Epithelial cell of prostate (primary cell): ENCODE measurements around the gene SCN2B.

ENCODE experiments used
- DNase-seq: peaks from one replicate; pipeline ENCODE4 v3.0.0-alpha.2; 2011; ENCODE audit warnings: low read depth, low spot score
- H3K27ac ChIP-seq: fragments of 450-650 bp; 2 replicates; pipeline ENCODE4 v1.5.1; 2017; ENCODE audit warnings: mild to moderate bottlenecking

SCN2B gene

DNA sequence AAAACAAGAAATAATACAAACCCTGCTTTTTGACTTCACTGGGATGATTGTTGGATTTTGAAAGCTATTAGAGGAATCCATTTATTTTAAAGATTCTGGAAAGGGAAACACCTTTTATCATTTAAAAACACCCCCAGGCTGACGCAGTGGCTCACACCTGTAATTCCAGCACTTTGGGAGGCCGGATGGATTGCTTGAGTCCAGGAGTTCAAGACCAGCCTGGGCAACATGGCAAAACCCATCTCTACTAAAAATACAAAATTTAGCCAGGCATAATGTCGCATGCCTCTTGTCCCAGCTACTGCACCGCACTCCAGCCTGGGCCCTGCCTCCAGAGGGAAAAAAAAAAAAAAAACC lies 317 bp upstream of the SCN2B start:
- no peak for DNase-seq
- peak overlapping the region; percentile 83 for H3K27ac ChIP-seq

DNA sequence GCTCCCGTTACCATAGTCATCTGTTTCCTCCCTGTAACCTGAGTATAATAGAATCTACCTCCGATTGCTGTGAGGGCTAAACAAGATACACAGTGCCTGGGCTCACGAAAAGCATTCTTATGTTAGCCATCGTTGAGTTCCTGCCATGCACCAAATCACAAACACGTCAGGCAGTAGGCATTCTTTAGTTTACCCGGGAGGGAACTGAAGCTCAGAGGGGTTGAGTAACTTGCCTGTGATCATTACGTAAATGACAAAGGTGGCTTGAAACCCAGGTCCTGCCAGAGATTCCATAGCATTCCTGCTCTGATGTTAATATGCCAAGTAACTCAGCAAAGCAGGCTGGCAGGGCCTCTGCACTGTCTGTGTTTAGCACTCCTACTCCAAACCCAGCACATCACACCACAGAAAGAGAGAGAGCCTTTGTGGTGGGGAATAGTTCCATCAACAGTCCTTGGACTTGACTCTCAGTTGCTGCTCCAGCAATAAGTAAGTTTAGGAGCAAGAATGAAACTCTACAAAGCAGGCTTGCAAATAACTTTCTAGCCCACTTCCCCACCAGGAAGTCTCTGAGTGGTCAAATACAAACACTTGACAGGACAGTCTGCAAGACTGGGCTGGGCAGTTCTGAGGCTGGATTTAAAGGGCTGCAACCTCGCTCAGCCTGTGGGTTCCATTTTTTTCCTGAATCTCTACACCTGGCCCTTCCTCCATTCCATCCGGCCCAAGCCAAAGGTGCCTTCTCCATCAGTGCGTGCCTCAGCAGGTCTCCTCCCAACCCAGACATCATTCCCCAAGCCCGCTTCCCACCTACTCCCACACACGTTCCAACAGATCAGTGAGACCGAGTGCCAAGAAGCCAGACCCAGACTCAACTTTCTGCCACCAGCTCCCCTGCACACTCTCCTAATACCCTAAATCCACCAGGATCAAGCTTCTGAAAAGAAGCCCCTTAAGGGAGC lies 1.1 kb downstream of the SCN2B start:
- peak overlapping the region; percentile 83 for H3K27ac ChIP-seq
- DNase-seq, result peak; percentile 48

DNA sequence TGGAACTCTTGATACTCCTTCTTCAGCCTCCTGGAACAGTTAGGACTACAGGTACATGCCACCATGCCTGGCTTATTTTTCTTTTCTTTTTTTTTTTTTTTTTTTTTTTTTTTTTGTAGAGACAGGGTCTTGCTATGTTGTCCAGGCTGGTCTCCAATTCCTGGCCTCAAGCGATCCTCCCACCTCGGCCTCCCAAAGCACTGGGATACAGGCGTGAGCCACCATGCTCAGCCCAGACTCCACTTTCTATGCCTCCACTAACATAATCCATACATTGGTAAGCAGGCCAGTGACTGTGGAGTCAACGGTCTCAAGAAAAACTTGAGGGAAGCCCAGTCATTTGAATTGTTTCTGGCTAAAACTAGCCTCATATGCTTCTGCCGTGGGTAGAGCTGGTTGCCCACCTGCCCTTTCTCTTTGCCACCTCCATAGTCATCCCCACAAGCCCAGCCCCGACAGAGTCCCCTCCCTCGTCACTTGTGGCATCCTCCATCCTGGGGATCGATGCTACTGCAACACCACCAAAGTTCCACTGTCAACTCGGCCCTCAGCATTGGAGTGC lies 2.4 kb downstream of the SCN2B start:
- H3K27ac ChIP-seq, result peak overlapping the region; percentile 83
- no peak for DNase-seq

DNA sequence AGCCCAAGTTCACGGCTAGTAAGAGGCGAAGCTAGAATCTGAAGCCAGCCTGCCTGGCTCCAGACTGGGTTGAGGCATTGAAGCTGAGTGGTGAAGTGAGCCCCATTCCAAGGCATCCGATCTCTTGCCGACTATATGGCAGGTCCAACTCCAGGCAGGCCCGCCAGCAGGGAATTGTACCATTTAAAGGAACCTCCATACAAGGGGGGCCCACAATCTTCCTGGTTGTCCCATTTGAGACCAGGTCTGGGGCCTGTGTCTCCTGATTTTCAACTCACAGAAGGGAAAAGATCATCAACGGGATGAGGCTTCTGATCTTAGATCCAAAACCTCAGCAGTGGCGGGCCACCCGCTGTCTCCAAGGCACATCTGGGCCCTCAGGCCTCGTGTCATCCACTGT lies 4.1 kb downstream of the SCN2B start:
- H3K27ac ChIP-seq, result no peak overlapping the region
- DNase-seq, result no peak

DNA sequence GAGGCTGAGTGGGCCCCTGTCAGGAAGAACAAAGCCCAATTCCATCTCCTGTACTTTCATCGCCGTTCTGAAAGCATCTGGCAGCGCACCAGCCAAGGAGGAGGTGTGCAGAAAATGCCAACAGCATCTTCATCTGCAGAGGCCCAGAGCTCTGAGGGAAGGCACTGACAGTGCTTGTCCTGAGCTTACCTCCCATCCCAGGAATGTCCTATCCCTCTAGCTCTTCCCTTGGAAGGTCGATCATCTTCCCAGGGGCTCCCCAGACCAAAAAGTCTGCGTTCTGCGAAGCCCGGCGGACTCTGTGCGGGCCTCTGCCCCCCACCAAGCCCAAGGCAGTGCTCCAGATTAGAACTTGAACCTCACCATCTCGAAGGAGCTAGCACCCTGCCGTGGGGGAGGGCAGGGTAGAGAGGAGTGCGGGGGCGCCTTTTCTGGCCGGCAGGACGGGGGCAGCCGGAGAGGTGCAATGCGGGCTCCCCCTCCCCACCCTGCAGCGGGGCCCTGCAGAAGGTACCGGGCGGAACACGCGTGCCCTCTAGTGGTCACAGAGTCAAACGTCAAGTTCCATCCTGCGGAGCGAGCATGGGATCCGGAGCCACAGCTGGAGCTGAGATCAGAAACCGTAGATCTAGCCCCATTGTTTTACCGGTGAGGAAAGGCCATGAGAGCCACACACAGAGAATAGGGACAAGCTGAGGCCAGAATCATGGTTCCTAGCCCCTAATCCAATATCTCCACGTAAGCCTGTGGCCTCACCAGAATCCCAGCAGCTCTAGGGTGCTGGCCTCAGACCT lies 5.0 kb downstream of the SCN2B start:
- no peak overlapping the region for H3K27ac ChIP-seq
- DNase-seq, result no peak

DNA sequence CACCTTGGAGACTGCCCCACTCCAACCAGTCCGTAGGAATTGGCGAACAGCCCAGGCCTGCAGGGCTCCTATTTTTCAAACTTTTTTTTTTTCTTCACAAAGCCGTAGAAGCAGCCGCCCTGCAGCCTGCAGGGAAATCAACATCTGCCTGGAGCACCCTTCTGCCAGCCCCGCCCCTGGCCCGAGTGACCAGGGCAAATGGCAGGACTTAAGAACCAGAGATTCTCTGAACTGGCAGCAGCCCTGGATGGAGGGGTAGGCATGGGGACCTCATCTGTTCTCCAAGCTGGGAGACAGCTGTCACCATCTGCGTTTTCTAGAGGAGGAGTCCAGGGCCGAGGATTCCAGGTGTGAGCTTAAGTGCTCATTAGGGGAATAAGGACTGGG lies 5.6 kb downstream of the SCN2B start:
- H3K27ac ChIP-seq, result no peak overlapping the region

DNA sequence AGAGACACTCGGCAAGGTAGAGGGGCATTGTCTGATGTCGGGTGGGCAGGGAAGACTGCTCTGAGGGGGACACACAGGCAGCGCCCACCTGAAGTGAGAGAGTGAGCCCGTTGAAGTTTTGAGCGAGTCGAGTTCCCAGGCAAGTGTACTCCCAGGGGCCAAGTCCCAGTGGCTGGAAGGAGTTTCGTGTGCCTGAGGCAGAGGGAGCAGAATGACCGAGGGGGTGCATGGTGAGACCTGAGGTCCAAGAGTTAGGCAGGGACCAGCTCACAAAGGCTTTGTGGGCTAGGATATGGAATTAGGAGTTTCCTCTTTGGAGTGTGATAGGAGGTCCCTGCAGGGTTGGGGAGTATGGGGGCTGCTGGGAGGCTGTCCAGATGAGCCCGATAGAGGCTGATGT lies 6.2 kb downstream of the SCN2B start:
- H3K27ac ChIP-seq, result no peak overlapping the region
- no peak for DNase-seq

More for the DNA sequence above, 5.6 kb downstream of the SCN2B start:
- DNase-seq, result no peak

DNA sequence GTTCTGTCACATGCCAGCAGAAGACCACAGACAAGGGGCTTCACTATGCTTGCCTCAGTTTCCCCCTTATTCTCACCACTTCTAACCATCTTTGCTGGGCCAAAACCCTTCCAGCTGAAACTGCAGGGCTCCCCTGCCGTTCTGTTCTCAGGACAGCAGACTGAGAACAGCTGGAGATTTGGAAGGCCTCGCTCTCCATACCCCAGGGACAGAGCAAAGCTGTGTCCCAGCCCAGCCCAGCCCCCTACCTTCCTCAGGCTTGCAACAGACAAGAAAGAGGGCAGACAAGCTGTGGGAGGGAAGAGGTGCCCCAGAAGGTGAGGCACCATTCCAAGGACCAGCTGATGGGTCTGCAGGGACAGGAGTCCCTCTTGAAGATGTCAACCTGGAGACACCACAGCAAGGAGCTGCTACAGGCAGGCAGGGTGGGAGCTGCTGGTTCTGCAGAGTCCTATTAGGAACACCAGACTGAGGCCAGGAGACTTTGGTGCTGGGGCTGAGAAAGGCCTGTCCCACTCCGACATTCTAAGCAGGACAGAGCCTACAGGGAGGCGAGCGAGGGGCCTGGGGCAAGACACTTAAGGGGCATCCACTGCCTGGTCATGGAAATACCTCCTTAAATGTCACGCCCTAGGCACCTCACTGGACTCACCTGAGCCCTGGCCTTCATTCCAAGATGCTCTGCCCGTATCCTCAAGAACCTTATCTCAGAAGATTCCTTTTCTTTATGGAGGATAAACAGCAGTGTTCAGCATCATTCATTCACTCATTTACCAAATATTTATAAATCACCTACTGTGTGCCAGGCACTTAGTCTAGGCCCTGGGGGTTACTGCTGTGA lies 6.9 kb downstream of the SCN2B start:
- no peak overlapping the region for H3K27ac ChIP-seq
- no peak for DNase-seq

DNA sequence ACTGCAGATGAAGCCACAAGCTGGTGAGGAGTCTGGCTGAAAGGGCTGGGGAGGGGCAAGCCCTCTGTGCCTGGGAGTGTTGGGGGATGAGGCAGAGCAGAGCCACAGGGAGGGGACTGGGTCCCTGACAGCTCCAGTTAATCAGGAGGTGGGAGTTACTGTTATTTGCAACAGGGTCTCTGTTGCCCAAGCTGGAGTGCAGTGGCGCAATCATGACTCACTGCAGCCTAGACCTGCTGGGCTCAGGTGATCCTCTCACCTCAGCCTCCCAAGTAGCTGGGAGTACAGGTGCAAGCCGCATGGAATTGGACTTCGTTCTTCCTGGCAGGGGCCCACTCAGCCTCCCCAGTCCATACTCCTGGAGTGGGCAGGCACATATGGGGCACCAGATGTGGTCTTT lies 7.7 kb downstream of the SCN2B start:
- H3K27ac ChIP-seq, result no peak overlapping the region
- no peak for DNase-seq

DNA sequence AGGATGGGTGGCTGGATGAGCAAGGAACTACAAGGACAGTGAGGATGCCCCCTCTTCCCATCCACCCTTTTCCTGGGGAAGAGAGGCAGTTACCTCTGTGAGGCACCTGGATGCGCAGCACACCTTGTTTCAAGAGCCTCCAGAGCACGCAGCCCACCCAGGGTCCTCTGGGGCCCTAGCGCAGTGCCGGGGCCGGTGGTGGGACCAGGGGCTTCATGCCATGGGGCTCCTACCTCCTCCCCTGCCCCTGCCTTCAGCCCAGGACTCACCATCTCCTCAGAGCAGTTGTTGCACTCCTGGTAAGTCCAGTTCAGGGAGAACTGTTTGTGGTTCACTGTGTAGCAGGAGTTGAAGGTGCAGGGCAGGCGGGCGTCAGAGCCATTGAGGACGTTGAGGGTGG lies 8.1 kb downstream of the SCN2B start:
- H3K27ac ChIP-seq, result no peak overlapping the region
- DNase-seq, result no peak

DNA sequence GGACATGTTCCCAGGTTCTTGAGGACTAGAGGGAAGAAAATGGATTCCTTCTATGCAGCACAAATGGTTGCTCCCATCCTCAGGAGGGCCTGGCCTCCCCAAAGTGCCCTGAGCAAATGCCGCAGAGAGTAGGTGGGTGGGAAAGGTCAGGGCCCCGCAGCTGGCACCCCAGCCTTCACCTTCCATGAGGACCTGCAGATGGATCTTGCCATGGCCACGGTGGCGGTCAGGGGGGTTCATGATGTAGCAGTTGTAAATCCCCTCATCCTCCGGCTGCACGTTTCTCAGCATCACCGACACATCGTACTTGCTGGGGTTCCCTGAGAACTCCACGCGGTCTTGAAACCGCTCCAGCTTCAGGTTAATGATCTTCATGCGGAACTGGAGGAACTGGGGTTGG lies 8.5 kb downstream of the SCN2B start:
- no peak overlapping the region for H3K27ac ChIP-seq
- no peak for DNase-seq

DNA sequence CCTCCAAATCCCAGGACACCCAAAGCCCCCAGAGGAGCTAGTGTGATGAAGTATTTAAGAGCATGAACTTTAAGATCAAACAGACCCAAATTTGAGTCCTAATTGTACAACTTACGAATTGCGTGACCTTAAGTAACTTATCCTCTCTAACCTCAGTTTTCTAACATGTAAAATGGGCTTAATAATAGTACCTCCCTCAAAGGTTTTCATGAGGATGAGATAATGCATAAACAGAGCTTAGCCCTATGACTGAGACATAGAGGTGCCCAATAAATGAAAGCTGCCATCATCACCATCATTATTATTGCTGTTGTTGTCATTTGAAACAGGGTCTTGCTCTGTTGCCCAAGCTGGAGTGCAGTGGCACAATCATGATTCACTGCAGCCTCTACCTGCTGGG lies 9.2 kb downstream of the SCN2B start:
- no peak overlapping the region for H3K27ac ChIP-seq
- DNase-seq, result no peak

DNA sequence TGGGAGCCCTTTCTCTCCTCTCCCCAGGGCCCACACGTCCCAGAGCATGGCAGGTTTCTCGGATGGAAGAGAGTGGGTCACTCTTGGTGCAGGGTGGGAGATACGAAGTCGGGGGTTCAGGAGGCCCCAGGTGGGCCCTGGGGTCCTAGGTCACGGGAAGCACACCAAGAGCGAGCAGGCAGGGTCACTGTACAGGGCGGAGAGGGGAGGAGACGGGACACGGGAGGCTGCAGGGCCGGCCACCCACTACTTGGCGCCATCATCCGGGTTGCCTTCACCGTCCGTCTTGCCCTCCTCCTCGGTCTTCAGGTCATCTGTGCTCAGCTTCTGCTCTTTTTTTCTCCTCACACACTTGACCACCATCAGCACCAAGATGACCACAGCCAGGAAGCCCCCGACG lies 9.8 kb downstream of the SCN2B start:
- no peak for DNase-seq
- peak overlapping the region; percentile 58 for H3K27ac ChIP-seq

DNA sequence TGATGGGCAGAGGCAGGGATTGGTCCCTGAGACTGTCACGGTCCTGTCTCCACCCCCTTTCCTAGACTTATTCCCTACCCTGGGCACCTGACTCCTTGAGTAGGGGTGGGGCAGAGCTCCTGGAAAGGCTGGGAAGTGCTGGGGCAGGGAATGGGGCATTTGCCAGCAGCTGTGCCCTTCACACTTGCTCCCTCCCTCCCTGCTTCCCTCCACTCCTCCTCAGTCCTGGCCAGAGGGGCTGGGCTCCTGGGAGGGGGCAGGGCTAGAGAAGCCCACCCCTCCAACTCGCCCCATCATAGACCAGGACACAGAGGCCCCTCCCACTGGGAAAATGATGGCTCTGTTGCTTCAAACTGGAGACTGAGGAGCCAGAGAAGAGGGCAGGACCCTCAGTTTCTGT lies 11.6 kb downstream of the SCN2B start:
- no peak overlapping the region for H3K27ac ChIP-seq
- DNase-seq, result no peak

DNA sequence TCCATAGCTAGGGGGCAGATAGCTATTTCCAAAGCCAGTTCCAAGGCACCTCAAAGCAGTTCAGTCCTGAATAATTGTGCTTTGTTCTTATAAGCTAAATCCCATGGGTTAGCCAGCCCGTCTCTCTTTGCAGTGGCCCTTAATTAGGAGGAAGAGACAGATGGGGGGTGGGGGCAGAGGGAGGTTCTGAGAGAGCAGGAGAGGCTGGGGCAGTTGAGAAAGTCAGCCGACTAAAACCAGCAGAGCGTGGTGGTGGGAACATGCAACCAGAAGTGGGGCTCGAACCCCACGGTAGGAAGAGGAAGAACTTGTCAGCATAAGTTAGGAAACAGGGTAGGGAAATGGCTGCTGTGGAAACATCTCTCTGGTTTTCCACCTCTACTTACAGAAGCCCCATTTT lies 12.9 kb downstream of the SCN2B start:
- H3K27ac ChIP-seq, result no peak overlapping the region
- no peak for DNase-seq

DNA sequence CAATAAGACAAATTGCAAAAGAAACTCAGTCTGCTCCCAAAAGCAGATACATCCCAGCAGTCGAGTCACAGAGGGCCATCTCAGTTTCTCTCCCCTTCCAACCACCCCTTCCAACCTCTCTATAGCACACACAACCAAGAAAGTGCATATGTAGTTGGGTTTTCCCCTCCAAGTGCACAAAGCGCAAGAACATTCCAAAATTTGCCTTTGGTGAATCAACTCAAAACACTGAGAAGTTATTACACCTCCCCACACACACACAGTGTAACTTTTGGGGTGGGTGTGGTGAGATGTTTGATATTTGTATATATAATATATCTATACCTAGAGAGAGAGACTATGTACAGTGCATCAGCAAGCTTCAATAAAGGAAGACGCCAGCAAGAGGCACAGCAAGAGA lies 13.6 kb downstream of the SCN2B start:
- no peak for DNase-seq
- no peak overlapping the region for H3K27ac ChIP-seq

DNA sequence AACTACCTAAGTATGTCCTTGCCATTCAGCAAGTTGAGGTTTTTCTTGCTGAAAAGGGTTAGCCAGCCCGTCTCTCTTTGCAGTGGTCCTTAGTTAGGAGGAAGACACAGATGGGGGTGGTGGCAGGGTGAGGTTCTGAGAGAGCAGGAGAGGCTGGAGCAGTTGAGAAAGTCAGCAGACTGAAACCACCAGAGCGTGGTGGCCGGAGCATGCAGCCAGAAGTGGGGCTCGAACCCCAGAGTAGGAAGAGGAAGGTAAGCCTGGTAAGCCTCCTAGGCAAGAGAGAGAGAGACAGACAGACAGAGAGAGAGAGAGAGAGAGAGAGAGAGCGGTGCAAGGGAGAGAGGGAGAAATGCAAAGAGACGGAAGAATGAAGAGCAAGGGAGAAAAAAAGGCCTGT lies 14.7 kb downstream of the SCN2B start:
- no peak for DNase-seq
- no peak overlapping the region for H3K27ac ChIP-seq

DNA sequence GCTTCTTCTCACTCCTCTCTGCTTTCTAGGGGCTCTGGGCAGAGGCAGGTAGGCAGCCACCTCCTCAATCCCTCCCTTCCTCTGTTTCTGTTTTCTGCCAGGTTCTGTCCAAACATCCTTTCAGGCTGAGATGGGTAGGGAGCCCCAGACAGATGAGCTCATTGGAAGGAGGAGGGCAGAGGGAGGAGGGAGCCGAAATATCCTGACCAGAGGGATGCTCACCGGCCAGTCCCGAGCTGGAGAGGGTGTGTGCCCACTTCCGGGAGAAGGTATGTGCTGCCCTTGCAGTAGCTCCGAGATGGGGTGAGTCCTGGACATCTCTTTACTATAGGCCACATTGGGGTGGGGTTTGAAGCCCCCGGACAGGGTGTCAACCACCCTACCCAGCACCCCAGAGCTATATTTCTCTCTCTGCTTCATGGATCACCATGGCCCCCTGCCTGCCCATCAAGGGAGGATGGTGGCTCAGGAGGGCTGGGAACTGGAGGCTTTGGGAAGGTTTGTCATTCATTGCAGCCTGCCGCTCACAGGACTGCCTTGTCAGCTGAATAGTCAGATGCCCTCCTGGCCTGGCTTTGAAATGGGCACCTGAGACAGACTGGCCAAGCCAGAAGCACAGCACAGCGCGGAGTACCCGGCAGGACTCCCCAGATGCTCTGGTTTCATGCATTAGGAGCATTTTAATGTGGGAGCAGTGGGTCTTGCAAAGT lies 19.1 kb downstream of the SCN2B start:
- DNase-seq, result no peak
- no peak overlapping the region for H3K27ac ChIP-seq

DNA sequence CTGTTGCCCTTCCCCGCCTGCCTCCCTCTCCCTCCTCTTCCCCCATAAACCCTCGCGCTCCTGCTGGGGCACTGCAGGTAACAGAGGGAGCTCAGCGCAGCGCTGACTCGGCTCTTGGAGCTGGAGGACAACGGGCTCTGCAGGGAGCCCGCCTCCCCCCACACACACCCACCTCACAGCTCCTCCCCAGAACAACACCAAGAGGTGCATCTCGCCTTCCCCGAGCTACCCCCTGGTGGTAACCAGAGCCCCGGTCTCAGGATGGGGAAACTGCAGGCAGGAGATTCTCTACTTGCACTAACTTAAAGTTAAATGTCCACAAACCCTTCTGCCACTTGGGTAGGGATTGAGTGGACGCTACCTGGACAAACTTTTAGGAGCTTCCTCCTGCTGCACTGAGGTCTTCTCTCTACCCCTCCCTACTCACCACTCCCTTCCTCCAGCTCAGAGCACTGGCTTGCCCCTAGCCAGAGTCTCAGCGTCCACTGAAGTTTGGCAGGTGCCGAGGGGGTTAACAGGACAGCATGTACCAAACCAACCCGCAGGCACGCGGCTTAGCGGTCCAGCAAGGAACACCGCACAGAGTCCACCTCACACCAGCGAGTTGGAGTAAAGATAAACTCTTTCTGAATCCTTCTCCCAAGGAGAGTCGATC lies 19.8 kb downstream of the SCN2B start:
- H3K27ac ChIP-seq, result no peak overlapping the region
- DNase-seq, result no peak
